Activated gamma-delta T cell treated with Interleukin-2 at 50 U/mL for 16 hours (primary cell): Measurements from ENCODE around the gene CEP120.
"Not testable (repeated sequence)": the region's sequence is repeated elsewhere in the genome, so short reads cannot be mapped to it uniquely, and the experiment has no call there.

Experiments used
- DNase-seq: peaks from one replicate; pipeline ENCODE4 v3.0.0-alpha.2; 2020

CEP120 gene

GRCh38 chr5:123371575-123372179, 51.5 kb downstream of the CEP120 start:
- peak; percentile 16 for DNase-seq

- DNase-seq: no peak
Measured at GRCh38 chr5:123369371-123369968, 53.7 kb downstream of the CEP120 start.

GRCh38 chr5:123367739-123368138, 55.5 kb downstream of the CEP120 start:
- no peak for DNase-seq

GRCh38 chr5:123365156-123365555, 58.0 kb downstream of the CEP120 start:
- DNase-seq: no peak

- no peak for DNase-seq
Measured at GRCh38 chr5:123364441-123365155, 58.6 kb downstream of the CEP120 start.

- DNase-seq: no peak
Measured at GRCh38 chr5:123360910-123361309, 62.3 kb downstream of the CEP120 start.

- no peak for DNase-seq
Measured at GRCh38 chr5:123360201-123360571, 63.0 kb downstream of the CEP120 start.

GRCh38 chr5:123359454-123360200, 63.6 kb downstream of the CEP120 start:
- DNase-seq: no peak

GRCh38 chr5:123358751-123359150, 64.5 kb downstream of the CEP120 start:
- no peak for DNase-seq

GRCh38 chr5:123358304-123358703, 64.9 kb downstream of the CEP120 start:
- no peak for DNase-seq

- no peak for DNase-seq
Measured at GRCh38 chr5:123351820-123352219, 71.4 kb downstream of the CEP120 start.

- no peak for DNase-seq
Measured at GRCh38 chr5:123351240-123351639, 72.0 kb downstream of the CEP120 start.

- no peak for DNase-seq
Measured at GRCh38 chr5:123350742-123351141, 72.5 kb downstream of the CEP120 start.

GRCh38 chr5:123344816-123345426, 78.3 kb downstream of the CEP120 start:
- DNase-seq: no peak

- DNase-seq: no peak
Measured at GRCh38 chr5:123340928-123341327, 82.3 kb downstream of the CEP120 start.

GRCh38 chr5:123308377-123308776, 114.8 kb downstream of the CEP120 start:
- not testable (repeated sequence) for DNase-seq

GRCh38 chr5:123305751-123306150, 117.5 kb downstream of the CEP120 start:
- DNase-seq: no peak

- DNase-seq: no peak
Measured at GRCh38 chr5:123304777-123305316, 118.4 kb downstream of the CEP120 start.

- DNase-seq: no peak
Measured at GRCh38 chr5:123303802-123304201, 119.4 kb downstream of the CEP120 start.

- no peak for DNase-seq
Measured at GRCh38 chr5:123300266-123300665, 122.9 kb downstream of the CEP120 start.

GRCh38 chr5:123299136-123299535, 124.1 kb downstream of the CEP120 start:
- DNase-seq: no peak

GRCh38 chr5:123298335-123299030, 124.7 kb downstream of the CEP120 start:
- no peak for DNase-seq
